ENCODE measurements around the gene TXNL4B.
A peak's percentile ranks its signal among the peaks of the same experiment; 100 is the strongest.

The TXNL4B gene

GRCh38 chr16:72128701-72129100 lies 35.3 kb upstream of the TXNL4B start:
- Histone ChIP-seq H3K27ac (ENCODE audit: insufficient read depth, low read length, poor library complexity, severe bottlenecking) (no peak overlapping the region), H3K4me3 (ENCODE audit: insufficient read depth, low read depth, low read length, poor library complexity, severe bottlenecking) (no peak overlapping the region), H3K4me1 (ENCODE audit: control insufficient read depth, insufficient read depth, low read length, poor library complexity, severe bottlenecking) (no peaks in the 10 kb centered on the region), H3K27me3 (replicated peaks; ENCODE audit: control insufficient read depth, insufficient read depth, low read length, poor library complexity, severe bottlenecking) (no peaks in the 10 kb centered on the region), H3K9me3 (ENCODE audit: control insufficient read depth, low read length) (no peaks in the 10 kb centered on the region), H3K36me3 (ENCODE audit: control insufficient read depth, insufficient read depth, low read length) (no peaks in the 10 kb centered on the region)
- DNase-seq, result no peak

GRCh38 chr16:72126429-72126765 lies 33.0 kb upstream of the TXNL4B start:
- no peak overlapping the region for H3K27ac ChIP-seq (ENCODE audit: insufficient read depth, low read length, poor library complexity, severe bottlenecking)
- H3K27me3 ChIP-seq (replicated peaks; ENCODE audit: control insufficient read depth, insufficient read depth, low read length, poor library complexity, severe bottlenecking), result no peaks in the 10 kb centered on the region
- H3K36me3 ChIP-seq (ENCODE audit: control insufficient read depth, insufficient read depth, low read length), result no peaks in the 10 kb centered on the region
- no peaks in the 10 kb centered on the region for H3K9me3 ChIP-seq (ENCODE audit: control insufficient read depth, low read length)
- no peaks in the 10 kb centered on the region for H3K4me1 ChIP-seq (ENCODE audit: control insufficient read depth, insufficient read depth, low read length, poor library complexity, severe bottlenecking)
- DNase-seq, result no peak
- H3K4me3 ChIP-seq (ENCODE audit: insufficient read depth, low read depth, low read length, poor library complexity, severe bottlenecking), result no peak overlapping the region

GRCh38 chr16:72125635-72126428 lies 32.4 kb upstream of the TXNL4B start:
- no peak overlapping the region for H3K27ac ChIP-seq (ENCODE audit: insufficient read depth, low read length, poor library complexity, severe bottlenecking)
- no peaks in the 10 kb centered on the region for H3K36me3 ChIP-seq (ENCODE audit: control insufficient read depth, insufficient read depth, low read length)
- no peak for DNase-seq
- H3K9me3 ChIP-seq (ENCODE audit: control insufficient read depth, low read length), result no peaks in the 10 kb centered on the region
- H3K27me3 ChIP-seq (replicated peaks; ENCODE audit: control insufficient read depth, insufficient read depth, low read length, poor library complexity, severe bottlenecking), result no peaks in the 10 kb centered on the region
- H3K4me1 ChIP-seq (ENCODE audit: control insufficient read depth, insufficient read depth, low read length, poor library complexity, severe bottlenecking), result no peaks in the 10 kb centered on the region
- no peak overlapping the region for H3K4me3 ChIP-seq (ENCODE audit: insufficient read depth, low read depth, low read length, poor library complexity, severe bottlenecking)

DNA sequence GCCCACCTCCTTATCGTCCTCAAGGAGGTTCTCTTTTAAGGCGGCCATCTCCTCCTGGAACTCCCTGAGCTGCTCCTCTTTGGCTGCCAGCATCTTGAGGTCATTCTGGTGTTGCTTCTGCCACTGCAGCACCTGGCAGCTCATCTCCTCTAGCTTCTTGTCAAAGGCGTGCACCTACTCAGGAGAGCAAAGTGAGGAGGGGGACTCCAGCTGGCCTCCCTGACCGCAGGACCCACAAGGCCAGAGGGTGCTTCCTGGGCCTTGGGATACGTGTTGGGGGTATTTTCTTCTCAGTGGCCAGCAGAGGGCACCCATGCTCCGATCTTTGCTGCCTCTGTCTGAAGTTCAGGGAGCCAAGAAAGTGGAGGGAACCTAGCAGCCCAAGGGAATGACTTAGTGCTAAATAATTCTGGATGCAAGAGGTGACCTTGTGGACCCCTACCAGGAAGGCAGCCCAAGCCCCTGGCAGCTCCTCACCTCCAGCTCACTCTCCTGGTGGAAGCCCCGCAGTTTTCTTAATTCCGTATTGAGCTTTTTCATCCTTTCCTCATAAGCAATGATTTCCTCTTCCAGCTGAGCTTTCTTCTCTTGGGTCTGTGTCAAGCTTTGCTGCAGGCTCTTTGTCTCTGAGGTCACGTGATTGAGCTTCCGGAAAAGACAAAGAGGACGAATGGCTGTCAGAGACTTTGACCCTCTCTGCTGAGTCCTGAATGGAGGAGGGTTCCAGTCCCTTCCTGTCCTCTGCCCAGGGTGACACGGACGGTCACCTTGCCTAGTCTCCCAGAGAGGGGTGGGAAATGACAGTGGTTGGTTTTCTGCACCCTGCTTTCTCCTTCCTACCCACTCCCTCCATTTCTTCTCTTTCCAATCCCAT lies 31.6 kb upstream of the TXNL4B start:
- DNase-seq, result peak in 2 of 3 donors; percentile 9 to 39
- no peaks in the 10 kb centered on the region for H3K36me3 ChIP-seq (ENCODE audit: control insufficient read depth, insufficient read depth, low read length)
- no peaks in the 10 kb centered on the region for H3K4me1 ChIP-seq (ENCODE audit: control insufficient read depth, insufficient read depth, low read length, poor library complexity, severe bottlenecking)
- no peaks in the 10 kb centered on the region for H3K27me3 ChIP-seq (replicated peaks; ENCODE audit: control insufficient read depth, insufficient read depth, low read length, poor library complexity, severe bottlenecking)
- no peak overlapping the region for H3K4me3 ChIP-seq (ENCODE audit: insufficient read depth, low read depth, low read length, poor library complexity, severe bottlenecking)
- no peak overlapping the region for H3K27ac ChIP-seq (ENCODE audit: insufficient read depth, low read length, poor library complexity, severe bottlenecking)
- H3K9me3 ChIP-seq (ENCODE audit: control insufficient read depth, low read length), result no peaks in the 10 kb centered on the region

DNA sequence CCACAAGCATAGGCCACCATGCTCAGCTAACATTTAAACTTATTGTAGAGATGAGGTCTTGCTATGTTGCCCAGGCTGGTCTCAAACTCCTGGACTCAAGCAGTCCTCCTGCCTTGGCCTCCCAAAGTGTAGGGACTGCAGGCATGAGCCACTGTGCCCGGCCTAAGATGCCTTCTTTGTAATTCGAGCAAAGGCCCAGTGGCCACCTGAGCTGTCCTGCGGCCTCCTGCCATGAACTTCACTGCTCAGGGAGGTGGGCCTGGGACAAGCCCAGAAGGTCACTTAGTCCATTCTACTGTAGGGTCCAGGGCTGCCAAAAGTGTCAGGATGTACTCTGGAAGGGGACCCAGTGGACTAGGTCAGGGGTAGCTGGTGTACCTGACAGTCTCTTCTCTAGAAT lies 30.7 kb upstream of the TXNL4B start:
- Histone ChIP-seq H3K9me3 (ENCODE audit: control insufficient read depth, low read length) (no peaks in the 10 kb centered on the region), H3K27me3 (replicated peaks; ENCODE audit: control insufficient read depth, insufficient read depth, low read length, poor library complexity, severe bottlenecking) (no peaks in the 10 kb centered on the region), H3K27ac (ENCODE audit: insufficient read depth, low read length, poor library complexity, severe bottlenecking) (no peak overlapping the region), H3K4me3 (ENCODE audit: insufficient read depth, low read depth, low read length, poor library complexity, severe bottlenecking) (no peak overlapping the region), H3K36me3 (ENCODE audit: control insufficient read depth, insufficient read depth, low read length) (no peaks in the 10 kb centered on the region), H3K4me1 (ENCODE audit: control insufficient read depth, insufficient read depth, low read length, poor library complexity, severe bottlenecking) (no peaks in the 10 kb centered on the region)
- no peak for DNase-seq

DNA sequence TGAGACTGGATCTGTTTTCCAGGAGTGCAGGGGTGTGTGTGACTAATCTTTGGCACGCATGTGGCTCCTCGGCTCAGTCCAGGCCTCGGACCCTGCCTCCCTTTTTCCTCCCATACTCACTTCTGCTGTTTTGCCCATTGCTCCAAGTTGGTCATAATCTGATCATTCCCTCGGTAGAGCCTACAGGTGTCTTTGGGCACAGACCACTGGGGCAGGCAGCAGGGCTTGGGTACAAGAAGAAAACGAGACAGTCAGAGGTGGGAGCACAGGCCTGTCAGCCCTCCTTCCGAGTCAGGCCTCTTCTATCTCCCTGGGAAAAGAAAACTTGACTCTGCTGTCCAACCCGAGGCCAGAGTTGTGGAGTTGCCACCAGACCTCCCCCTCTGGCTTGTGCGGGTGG lies 30.0 kb upstream of the TXNL4B start:
- H3K27ac ChIP-seq (ENCODE audit: insufficient read depth, low read length, poor library complexity, severe bottlenecking), result no peak overlapping the region
- no peaks in the 10 kb centered on the region for H3K9me3 ChIP-seq (ENCODE audit: control insufficient read depth, low read length)
- H3K36me3 ChIP-seq (ENCODE audit: control insufficient read depth, insufficient read depth, low read length), result no peaks in the 10 kb centered on the region
- H3K4me1 ChIP-seq (ENCODE audit: control insufficient read depth, insufficient read depth, low read length, poor library complexity, severe bottlenecking), result no peaks in the 10 kb centered on the region
- DNase-seq, result no peak
- H3K4me3 ChIP-seq (ENCODE audit: insufficient read depth, low read depth, low read length, poor library complexity, severe bottlenecking), result no peak overlapping the region
- no peaks in the 10 kb centered on the region for H3K27me3 ChIP-seq (replicated peaks; ENCODE audit: control insufficient read depth, insufficient read depth, low read length, poor library complexity, severe bottlenecking)

DNA sequence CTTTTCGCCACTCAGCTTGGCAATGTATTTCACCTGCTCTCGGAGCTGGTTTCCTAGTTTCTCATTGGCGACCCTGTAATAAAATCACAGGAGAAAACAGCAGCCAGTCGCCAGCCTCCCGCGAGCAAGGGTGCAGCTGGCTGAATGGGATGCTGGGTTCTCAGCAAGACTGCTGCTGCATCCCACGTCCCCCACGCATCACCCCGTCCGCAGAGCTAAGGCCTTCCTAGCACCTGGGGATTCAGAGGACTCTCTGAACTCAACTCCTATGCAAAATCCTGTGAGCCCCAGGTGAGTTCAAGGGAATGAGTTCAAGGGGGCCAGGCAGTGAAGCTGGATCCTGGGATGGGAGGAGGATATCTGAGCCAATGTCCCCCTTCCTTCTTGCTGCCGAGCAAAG lies 29.5 kb upstream of the TXNL4B start:
- Histone ChIP-seq H3K27ac (ENCODE audit: insufficient read depth, low read length, poor library complexity, severe bottlenecking) (no peak overlapping the region), H3K27me3 (replicated peaks; ENCODE audit: control insufficient read depth, insufficient read depth, low read length, poor library complexity, severe bottlenecking) (no peaks in the 10 kb centered on the region), H3K9me3 (ENCODE audit: control insufficient read depth, low read length) (no peaks in the 10 kb centered on the region), H3K4me3 (ENCODE audit: insufficient read depth, low read depth, low read length, poor library complexity, severe bottlenecking) (no peak overlapping the region), H3K4me1 (ENCODE audit: control insufficient read depth, insufficient read depth, low read length, poor library complexity, severe bottlenecking) (no peaks in the 10 kb centered on the region), H3K36me3 (ENCODE audit: control insufficient read depth, insufficient read depth, low read length) (no peaks in the 10 kb centered on the region)
- DNase-seq, result no peak

- no peaks in the 10 kb centered on the region for H3K27me3 ChIP-seq (replicated peaks; ENCODE audit: control insufficient read depth, insufficient read depth, low read length, poor library complexity, severe bottlenecking)
- DNase-seq, result no peak
- H3K36me3 ChIP-seq (ENCODE audit: control insufficient read depth, insufficient read depth, low read length), result no peaks in the 10 kb centered on the region
- H3K4me3 ChIP-seq (ENCODE audit: insufficient read depth, low read depth, low read length, poor library complexity, severe bottlenecking), result no peak overlapping the region
- H3K9me3 ChIP-seq (ENCODE audit: control insufficient read depth, low read length), result no peaks in the 10 kb centered on the region
- H3K27ac ChIP-seq (ENCODE audit: insufficient read depth, low read length, poor library complexity, severe bottlenecking), result no peak overlapping the region
- no peaks in the 10 kb centered on the region for H3K4me1 ChIP-seq (ENCODE audit: control insufficient read depth, insufficient read depth, low read length, poor library complexity, severe bottlenecking)
Measured at GRCh38 chr16:72122308-72122707, 28.9 kb upstream of the TXNL4B start.

GRCh38 chr16:72120026-72120425 lies 26.6 kb upstream of the TXNL4B start:
- H3K36me3 ChIP-seq (ENCODE audit: control insufficient read depth, insufficient read depth, low read length), result no peaks in the 10 kb centered on the region

GRCh38 chr16:72113616-72113945 lies 20.2 kb upstream of the TXNL4B start:
- Histone ChIP-seq H3K36me3 (ENCODE audit: control insufficient read depth, insufficient read depth, low read length) (peaks cover 42% of the 10 kb centered on the region), H3K27ac (ENCODE audit: insufficient read depth, low read length, poor library complexity, severe bottlenecking) (no peak overlapping the region), H3K4me1 (ENCODE audit: control insufficient read depth, insufficient read depth, low read length, poor library complexity, severe bottlenecking) (no peaks in the 10 kb centered on the region), H3K27me3 (replicated peaks; ENCODE audit: control insufficient read depth, insufficient read depth, low read length, poor library complexity, severe bottlenecking) (no peaks in the 10 kb centered on the region), H3K4me3 (ENCODE audit: insufficient read depth, low read depth, low read length, poor library complexity, severe bottlenecking) (no peak overlapping the region), H3K9me3 (ENCODE audit: control insufficient read depth, low read length) (no peaks in the 10 kb centered on the region)
- DNase-seq, result no peak

More at GRCh38 chr16:72120026-72120425, 26.6 kb upstream of the TXNL4B start:
- Histone ChIP-seq H3K27ac (ENCODE audit: insufficient read depth, low read length, poor library complexity, severe bottlenecking) (no peak overlapping the region), H3K4me1 (ENCODE audit: control insufficient read depth, insufficient read depth, low read length, poor library complexity, severe bottlenecking) (no peaks in the 10 kb centered on the region), H3K27me3 (replicated peaks; ENCODE audit: control insufficient read depth, insufficient read depth, low read length, poor library complexity, severe bottlenecking) (no peaks in the 10 kb centered on the region), H3K4me3 (ENCODE audit: insufficient read depth, low read depth, low read length, poor library complexity, severe bottlenecking) (no peak overlapping the region), H3K9me3 (ENCODE audit: control insufficient read depth, low read length) (no peaks in the 10 kb centered on the region)
- DNase-seq, result no peak

Measured in effector memory CD4-positive, alpha-beta T cell (primary cell).